ENCODE measurements around the gene ZSWIM9.

- TF ChIP-seq, protein P1, sequence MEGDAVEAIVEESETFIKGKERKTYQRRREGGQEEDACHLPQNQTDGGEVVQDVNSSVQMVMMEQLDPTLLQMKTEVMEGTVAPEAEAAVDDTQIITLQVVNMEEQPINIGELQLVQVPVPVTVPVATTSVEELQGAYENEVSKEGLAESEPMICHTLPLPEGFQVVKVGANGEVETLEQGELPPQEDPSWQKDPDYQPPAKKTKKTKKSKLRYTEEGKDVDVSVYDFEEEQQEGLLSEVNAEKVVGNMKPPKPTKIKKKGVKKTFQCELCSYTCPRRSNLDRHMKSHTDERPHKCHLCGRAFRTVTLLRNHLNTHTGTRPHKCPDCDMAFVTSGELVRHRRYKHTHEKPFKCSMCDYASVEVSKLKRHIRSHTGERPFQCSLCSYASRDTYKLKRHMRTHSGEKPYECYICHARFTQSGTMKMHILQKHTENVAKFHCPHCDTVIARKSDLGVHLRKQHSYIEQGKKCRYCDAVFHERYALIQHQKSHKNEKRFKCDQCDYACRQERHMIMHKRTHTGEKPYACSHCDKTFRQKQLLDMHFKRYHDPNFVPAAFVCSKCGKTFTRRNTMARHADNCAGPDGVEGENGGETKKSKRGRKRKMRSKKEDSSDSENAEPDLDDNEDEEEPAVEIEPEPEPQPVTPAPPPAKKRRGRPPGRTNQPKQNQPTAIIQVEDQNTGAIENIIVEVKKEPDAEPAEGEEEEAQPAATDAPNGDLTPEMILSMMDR (IDR thresholded peaks at IDR 0.05; ENCODE audit: borderline replicate concordance, extremely low read depth, low read length, poor library complexity, severe bottlenecking), result no peak
- TF ChIP-seq EZH2 (IDR thresholded peaks at IDR 0.05; ENCODE audit: borderline replicate concordance, low read depth, low read length, severe bottlenecking), result no peak
These were observed 73.8 kb downstream of the ZSWIM9 start for GRCh38 chr19:48244281-48244680.
